ENCODE measurements around the gene UQCC2.

Gene UQCC2

DNA sequence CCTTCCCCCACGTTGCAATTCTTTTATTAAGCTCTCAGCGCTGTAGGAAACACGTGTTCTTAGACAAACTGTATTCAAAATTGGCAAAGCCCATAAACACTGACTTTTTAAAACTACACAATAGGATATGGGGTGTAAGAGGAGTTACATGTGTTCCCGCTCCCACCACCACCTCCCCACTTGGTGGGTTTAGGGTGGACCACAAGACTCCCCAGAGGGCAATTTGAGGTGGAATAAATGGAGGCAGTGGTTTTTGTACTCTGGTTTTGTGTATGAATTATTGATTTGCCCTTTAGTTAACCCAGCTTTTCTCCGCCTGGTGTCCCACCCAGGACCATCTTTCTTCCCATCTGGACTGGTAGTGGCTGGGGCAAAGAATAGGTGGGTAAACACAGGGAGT, 3.7 kb downstream of the UQCC2 start:
- no peak for TF ChIP-seq ZFX (IDR thresholded peaks at IDR 0.05; ENCODE audit: borderline replicate concordance)
- TF ChIP-seq, protein P1, sequence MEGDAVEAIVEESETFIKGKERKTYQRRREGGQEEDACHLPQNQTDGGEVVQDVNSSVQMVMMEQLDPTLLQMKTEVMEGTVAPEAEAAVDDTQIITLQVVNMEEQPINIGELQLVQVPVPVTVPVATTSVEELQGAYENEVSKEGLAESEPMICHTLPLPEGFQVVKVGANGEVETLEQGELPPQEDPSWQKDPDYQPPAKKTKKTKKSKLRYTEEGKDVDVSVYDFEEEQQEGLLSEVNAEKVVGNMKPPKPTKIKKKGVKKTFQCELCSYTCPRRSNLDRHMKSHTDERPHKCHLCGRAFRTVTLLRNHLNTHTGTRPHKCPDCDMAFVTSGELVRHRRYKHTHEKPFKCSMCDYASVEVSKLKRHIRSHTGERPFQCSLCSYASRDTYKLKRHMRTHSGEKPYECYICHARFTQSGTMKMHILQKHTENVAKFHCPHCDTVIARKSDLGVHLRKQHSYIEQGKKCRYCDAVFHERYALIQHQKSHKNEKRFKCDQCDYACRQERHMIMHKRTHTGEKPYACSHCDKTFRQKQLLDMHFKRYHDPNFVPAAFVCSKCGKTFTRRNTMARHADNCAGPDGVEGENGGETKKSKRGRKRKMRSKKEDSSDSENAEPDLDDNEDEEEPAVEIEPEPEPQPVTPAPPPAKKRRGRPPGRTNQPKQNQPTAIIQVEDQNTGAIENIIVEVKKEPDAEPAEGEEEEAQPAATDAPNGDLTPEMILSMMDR (IDR thresholded peaks at IDR 0.05) = no peak
- H3K27ac ChIP-seq = no peak overlapping the region

DNA sequence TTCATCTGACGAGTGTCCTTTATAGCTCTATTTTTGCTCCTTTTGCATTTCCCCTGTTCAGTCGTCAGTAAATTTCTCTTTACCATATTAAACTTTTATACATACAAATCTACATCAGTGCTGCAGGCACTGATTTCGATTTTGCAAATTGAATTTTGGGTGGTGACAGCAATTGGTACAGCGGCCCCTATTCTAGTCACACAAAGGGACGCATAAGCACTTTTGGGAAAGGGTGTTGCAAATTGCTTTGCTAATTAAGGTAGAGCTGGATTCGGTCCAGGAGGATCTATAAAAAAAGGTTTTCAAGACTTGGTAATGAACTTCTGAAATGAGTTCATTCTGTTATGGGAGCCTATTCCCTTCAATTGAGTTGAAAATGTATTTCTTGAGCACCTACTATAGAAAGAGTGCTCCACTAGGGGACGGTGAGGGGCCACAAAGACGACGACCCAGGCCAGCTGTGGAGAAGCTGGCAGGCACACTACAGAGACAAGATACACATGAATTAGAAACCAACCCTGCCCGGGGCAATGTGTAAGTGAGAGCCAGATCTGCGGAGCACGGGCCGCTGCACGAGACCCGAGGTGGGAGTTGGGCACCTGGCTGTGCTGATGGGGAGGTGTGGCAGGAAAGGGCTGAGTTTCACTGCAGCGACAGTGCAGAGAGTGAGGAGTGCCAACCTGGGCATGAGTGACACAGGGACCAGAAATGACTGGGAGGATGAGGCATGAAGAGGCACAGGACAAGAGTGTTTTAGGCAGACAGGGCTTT, 5.4 kb downstream of the UQCC2 start:
- no peak for TF ChIP-seq ZFX (IDR thresholded peaks at IDR 0.05; ENCODE audit: borderline replicate concordance)
- TF ChIP-seq, protein P1 (IDR thresholded peaks at IDR 0.05) = no peak
- H3K27ac ChIP-seq = peak overlapping the region; percentile 23; the same call in 1 of the 2 replicates

DNA sequence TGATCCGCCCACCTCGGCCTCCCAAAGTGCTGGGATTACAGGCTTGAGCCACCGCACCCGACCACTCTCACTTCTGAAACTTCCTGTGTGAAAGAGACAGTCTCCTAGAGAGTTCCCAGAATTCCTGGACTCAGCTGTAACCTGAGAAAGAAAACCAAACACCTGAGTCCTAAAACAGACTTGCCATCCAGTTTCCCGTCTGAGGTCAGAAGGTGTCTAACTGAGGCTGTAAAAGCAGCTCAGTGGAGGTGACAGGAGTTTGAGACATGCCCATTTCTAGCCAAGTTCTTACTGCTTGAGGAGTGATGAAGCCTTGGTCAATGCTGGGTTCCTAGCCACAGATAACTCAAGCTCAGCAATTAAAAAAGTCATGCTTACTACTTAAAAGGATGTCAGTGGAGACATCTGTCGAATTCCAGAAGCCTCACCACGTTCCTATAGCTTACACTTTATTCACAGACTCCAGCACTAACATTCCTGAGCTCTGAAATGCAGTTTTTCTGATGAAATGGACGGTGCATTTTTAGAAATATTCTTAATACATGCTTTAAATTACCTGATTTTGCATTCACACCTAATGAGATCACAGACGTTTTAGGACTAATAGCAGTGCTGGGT, 6.1 kb downstream of the UQCC2 start:
- peak overlapping the region; percentile 23; the same call in 1 of the 2 replicates for H3K27ac ChIP-seq
- no peak for TF ChIP-seq ZFX (IDR thresholded peaks at IDR 0.05; ENCODE audit: borderline replicate concordance)
- TF ChIP-seq, protein P1 (IDR thresholded peaks at IDR 0.05) = no peak

DNA sequence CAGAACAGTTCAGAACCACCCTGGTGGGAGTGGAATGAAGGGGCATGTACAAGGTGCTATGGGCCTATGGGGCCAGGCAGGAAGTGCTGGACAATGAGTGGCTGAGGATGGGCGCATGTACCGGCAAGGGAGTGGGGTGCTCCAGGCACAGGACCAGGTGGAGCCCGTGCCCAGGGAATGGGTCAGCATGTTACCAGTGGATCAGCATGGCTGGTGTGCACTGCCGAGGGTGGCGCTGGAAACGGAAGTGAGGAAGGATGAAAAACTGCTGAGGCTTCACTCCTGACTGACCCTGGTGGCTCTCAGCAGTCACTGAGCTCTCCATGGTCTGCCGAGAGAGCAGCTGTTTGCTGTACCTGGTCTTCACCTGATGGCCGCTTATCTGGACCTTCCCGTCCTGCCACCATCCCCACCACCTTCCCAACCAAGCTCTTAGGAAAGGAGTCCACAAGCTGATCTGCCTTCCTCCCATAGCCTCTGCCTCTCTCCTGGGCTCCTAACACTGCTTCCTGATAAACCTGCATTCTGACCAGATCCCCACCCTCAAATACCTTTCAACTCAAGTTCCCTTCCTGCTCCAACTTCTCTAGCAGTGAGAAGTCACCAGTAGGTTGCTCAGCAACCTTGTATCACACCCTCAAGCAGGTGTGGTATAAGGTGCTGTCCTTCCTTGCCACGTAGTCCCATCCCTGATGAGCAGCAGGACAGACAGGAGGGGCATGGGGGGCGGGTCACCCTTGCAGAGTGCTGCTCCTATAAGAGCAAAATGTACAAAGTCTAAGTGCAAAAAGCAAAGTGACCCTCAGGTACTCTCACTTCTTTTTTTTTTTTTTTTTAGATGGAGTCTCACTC, 7.1 kb downstream of the UQCC2 start:
- no peak overlapping the region for H3K27ac ChIP-seq
- TF ChIP-seq, protein P1 (IDR thresholded peaks at IDR 0.05) = no peak
- TF ChIP-seq ZFX (IDR thresholded peaks at IDR 0.05; ENCODE audit: borderline replicate concordance) = no peak

DNA sequence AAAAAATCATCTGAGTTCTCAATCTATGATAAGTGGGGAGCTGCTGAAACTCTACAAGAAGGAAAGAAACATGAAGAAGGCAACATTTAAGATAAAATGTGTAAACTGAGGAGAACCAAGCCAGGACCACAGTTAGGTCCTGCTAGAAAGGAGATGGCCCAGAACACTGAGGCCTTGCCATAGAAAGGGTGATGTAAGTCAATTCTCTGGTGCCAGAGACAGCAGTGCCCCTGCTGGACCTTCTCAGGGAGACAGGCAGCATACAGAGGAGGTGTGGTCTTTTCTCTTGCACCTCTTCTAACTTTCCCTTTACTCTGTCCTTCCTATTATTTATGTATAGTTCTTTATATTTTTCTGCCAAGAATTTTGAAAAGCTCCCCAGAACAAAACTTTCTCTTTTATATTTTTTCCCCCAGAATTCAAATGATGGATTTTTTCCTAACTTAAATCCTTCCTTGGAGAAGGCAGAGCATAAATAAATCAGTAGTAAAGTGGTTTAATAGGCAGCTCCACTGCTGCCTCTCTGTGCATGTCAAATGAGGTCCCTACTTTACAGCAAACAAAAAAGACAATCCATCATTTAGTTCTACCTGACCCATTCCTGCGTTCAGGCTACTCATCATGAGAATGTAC, 9.0 kb downstream of the UQCC2 start:
- TF ChIP-seq, protein P1 (IDR thresholded peaks at IDR 0.05) = peak; percentile 43
- no peak for TF ChIP-seq ZFX (IDR thresholded peaks at IDR 0.05; ENCODE audit: borderline replicate concordance)
- H3K27ac ChIP-seq = peak overlapping the region; percentile 1; the same call in 1 of the 2 replicates

DNA sequence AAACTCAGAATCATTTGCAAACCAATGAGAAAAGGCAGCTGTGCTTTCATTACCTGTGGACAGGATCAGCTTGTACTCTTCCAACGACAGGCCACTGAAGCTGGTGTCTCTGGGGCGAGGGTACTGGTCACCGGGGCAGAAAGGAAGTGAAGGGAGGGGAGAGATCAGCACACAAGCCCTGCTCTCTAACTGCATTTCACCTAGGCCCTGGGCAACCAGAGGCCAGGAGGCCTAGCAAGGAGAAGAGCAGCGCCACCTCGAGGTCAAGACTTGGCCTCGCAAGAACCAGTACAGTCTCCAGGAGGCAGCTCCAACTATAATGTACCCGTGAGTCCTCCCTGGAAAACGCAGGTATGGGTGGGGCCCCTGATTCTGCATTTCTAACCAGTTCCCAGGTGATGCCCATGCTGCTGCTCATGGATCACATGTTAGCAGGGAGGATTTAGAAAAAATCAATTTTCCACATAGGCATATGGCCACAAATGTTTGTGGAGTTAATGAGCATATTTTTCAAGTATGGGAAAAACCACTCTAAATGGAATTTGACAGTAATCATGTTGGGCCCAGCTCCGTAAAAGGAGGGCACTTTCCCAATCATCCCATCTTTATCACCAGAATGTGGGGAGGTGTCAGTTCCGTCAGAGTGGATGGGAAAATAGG, 11.0 kb downstream of the UQCC2 start:
- no peak overlapping the region for H3K27ac ChIP-seq
- TF ChIP-seq ZFX (IDR thresholded peaks at IDR 0.05; ENCODE audit: borderline replicate concordance) = no peak
- TF ChIP-seq, protein P1 (IDR thresholded peaks at IDR 0.05) = peak; percentile 87

Data from 22Rv1 (cell line).